Measurements from ENCODE around the gene SCAF11.

SCAF11 gene

GRCh38 chr12:45938566-45938965 lies 51.8 kb downstream of the SCAF11 start:
- Histone ChIP-seq H3K9ac (no peak overlapping the region), H3K27me3 (ENCODE audit: insufficient read depth, low read depth) (no peaks in the 10 kb centered on the region), H4K20me1 (ENCODE audit: insufficient read depth) (no peaks in the 10 kb centered on the region), H2AFZ (ENCODE audit: low read depth) (no peak overlapping the region), H3K4me2 (no peak overlapping the region), H3K27ac (no peak overlapping the region), H3K4me1 (ENCODE audit: low read depth, poor library complexity, severe bottlenecking) (no peaks in the 10 kb centered on the region), H3K4me3 (IDR thresholded peaks at IDR 0.05; ENCODE audit: insufficient read depth, low read depth, low read length) (no peak overlapping the region), H3K36me3 (ENCODE audit: insufficient read depth) (0 out of 2 replicates have a peak, but pooled peaks cover 4% of the 10 kb centered on the region), H3K79me2 (ENCODE audit: insufficient read depth, low read depth) (no peaks in the 10 kb centered on the region)
- TF ChIP-seq, protein P1, sequence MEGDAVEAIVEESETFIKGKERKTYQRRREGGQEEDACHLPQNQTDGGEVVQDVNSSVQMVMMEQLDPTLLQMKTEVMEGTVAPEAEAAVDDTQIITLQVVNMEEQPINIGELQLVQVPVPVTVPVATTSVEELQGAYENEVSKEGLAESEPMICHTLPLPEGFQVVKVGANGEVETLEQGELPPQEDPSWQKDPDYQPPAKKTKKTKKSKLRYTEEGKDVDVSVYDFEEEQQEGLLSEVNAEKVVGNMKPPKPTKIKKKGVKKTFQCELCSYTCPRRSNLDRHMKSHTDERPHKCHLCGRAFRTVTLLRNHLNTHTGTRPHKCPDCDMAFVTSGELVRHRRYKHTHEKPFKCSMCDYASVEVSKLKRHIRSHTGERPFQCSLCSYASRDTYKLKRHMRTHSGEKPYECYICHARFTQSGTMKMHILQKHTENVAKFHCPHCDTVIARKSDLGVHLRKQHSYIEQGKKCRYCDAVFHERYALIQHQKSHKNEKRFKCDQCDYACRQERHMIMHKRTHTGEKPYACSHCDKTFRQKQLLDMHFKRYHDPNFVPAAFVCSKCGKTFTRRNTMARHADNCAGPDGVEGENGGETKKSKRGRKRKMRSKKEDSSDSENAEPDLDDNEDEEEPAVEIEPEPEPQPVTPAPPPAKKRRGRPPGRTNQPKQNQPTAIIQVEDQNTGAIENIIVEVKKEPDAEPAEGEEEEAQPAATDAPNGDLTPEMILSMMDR (conservative IDR thresholded peaks at IDR 0.05; ENCODE audit: low read depth, low read length), result no peak

DNA sequence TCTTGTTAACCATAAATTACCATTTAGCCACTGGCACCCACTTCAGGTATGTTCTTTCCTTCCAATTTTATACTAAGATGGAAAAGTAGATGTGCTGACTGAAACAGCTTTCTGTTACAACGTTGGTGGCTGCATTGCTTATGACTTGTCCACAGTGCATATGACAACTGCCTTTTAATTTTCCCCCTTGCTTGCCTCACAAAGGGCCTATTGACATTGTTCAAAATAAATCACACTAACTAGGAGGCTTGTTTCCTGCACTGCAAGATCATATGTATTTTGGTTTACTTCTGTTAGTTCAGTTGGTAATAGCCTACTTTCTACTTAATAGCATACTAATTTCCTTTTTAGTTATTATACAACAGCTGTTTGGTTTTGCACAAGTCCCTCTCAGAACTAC lies 55.4 kb downstream of the SCAF11 start:
- no peak overlapping the region for H2AFZ ChIP-seq (ENCODE audit: low read depth)
- no peak overlapping the region for H3K4me2 ChIP-seq
- no peak overlapping the region for H3K4me3 ChIP-seq (IDR thresholded peaks at IDR 0.05; ENCODE audit: insufficient read depth, low read depth, low read length)
- H3K4me1 ChIP-seq (ENCODE audit: low read depth, poor library complexity, severe bottlenecking), result no peaks in the 10 kb centered on the region
- no peak overlapping the region for H3K9ac ChIP-seq
- H3K27ac ChIP-seq, result no peak overlapping the region
- H4K20me1 ChIP-seq (ENCODE audit: insufficient read depth), result no peaks in the 10 kb centered on the region
- H3K36me3 ChIP-seq (ENCODE audit: insufficient read depth), result 0 out of 2 replicates have a peak, but pooled peaks cover 4% of the 10 kb centered on the region
- no peaks in the 10 kb centered on the region; the same call in 1 of the 2 replicates for H3K27me3 ChIP-seq (ENCODE audit: insufficient read depth, low read depth)
- no peaks in the 10 kb centered on the region for H3K79me2 ChIP-seq (ENCODE audit: insufficient read depth, low read depth)
- TF ChIP-seq, protein P1 (conservative IDR thresholded peaks at IDR 0.05; ENCODE audit: low read depth, low read length), result no peak

GRCh38 chr12:45933504-45933903 lies 56.9 kb downstream of the SCAF11 start:
- H3K4me1 ChIP-seq (ENCODE audit: low read depth, poor library complexity, severe bottlenecking), result no peaks in the 10 kb centered on the region
- no peak overlapping the region for H3K4me2 ChIP-seq
- no peak overlapping the region for H3K4me3 ChIP-seq (IDR thresholded peaks at IDR 0.05; ENCODE audit: insufficient read depth, low read depth, low read length)
- no peaks in the 10 kb centered on the region; the same call in 1 of the 2 replicates for H3K27me3 ChIP-seq (ENCODE audit: insufficient read depth, low read depth)
- TF ChIP-seq, protein P1 (conservative IDR thresholded peaks at IDR 0.05; ENCODE audit: low read depth, low read length), result no peak
- 0 out of 2 replicates have a peak, but pooled peaks cover 4% of the 10 kb centered on the region for H3K36me3 ChIP-seq (ENCODE audit: insufficient read depth)
- no peak overlapping the region for H3K27ac ChIP-seq
- no peaks in the 10 kb centered on the region for H4K20me1 ChIP-seq (ENCODE audit: insufficient read depth)
- H3K79me2 ChIP-seq (ENCODE audit: insufficient read depth, low read depth), result no peaks in the 10 kb centered on the region
- H2AFZ ChIP-seq (ENCODE audit: low read depth), result no peak overlapping the region
- no peak overlapping the region for H3K9ac ChIP-seq

DNA sequence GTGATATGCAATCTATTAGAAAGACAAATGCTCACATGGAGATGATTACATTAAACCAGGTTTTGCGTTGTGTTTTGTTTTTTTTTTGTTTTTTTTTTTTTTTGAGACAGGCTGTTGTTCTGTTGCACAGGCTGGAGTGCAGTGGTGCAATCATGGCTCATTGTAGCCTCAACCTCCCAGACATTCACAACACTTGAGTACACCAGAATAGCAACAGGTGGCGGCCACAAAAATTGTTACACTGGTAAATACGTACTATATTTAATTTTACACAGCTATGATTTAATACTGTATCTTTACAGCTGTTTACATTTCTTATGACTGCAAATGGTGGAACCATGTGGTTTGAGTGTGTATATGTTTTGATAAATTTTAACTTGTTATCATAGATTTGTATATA lies 60.0 kb downstream of the SCAF11 start:
- Histone ChIP-seq H4K20me1 (ENCODE audit: insufficient read depth) (no peaks in the 10 kb centered on the region), H3K9ac (no peak overlapping the region), H3K4me1 (ENCODE audit: low read depth, poor library complexity, severe bottlenecking) (no peaks in the 10 kb centered on the region), H2AFZ (ENCODE audit: low read depth) (no peak overlapping the region), H3K36me3 (ENCODE audit: insufficient read depth) (peaks cover 9% of the 10 kb centered on the region; the same call in 1 of the 2 replicates), H3K27me3 (ENCODE audit: insufficient read depth, low read depth) (no peaks in the 10 kb centered on the region; the same call in 1 of the 2 replicates), H3K27ac (no peak overlapping the region), H3K4me2 (no peak overlapping the region), H3K79me2 (ENCODE audit: insufficient read depth, low read depth) (no peaks in the 10 kb centered on the region), H3K4me3 (IDR thresholded peaks at IDR 0.05; ENCODE audit: insufficient read depth, low read depth, low read length) (no peak overlapping the region)
- TF ChIP-seq, protein P1 (conservative IDR thresholded peaks at IDR 0.05; ENCODE audit: low read depth, low read length), result no peak
